ENCODE results near the gene KLHL17. TPM values are rescaled to one million over a fixed set of nuclear protein-coding genes. Genes with fewer than 3 reads are reported as not detected.

The KLHL17 gene
- polyA plus RNA-seq, 1 experiment, result 14.7 TPM

DNA sequence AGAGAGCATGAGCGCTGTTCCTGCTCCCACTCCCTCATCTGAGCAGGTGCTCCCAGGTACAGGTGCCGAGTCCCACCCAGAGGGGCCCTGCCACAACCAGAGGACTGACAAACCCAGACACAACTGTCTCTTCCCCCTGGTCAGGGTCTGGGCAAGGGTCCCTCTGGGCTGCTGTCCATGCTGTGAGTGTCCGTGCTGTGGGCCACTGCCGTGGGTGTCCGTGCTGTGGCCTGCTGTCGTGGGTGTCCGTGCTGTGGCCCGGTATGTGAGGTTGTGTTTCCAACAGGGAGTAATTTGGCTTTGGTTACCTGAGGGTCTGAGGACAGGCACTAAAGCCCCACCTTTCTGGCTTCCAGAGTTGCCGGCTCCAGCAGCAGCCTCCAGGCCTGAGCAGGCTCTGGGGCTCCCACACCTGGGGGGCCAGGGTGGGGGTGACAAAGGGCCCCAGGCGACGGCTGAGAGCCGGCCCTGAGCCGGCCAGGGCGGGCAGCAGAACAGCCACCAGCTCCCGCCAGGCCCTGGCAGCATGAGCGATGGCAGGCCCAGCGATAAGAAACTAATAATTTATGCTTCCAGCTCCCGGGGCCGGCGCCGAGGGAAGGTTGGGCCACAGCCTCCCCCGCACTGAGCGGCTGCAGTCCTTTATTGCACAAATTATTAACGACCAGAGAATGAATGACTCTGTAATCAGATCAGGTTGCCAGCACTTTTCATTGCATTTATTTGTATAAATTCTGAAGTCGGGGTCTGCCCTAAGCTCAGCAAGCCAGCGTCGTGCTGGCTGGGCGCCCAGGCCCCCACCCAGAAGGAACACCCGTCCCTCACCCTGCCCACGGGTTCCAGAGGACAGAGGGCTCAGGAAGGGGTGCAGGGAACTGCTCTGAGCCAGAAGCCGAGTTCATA is 44.0 kb upstream of the KLHL17 start:
- ChIA-PET CTCF (interaction anchor here (0.8 to 1.1 kb wide), 3 partner anchors 11 to 86 kb away, joined by 3 read pairs; no protein-coding TSS in a partner anchor), POLR2A (no interaction called here)
- H3K27me3 ChIP-seq (ENCODE audit: control insufficient read depth, insufficient read depth, low read length), result no peaks in the 10 kb centered on the region; the same call in 1 of the 2 replicates
- no peaks in the 10 kb centered on the region for H3K36me3 ChIP-seq (ENCODE audit: control insufficient read depth, insufficient read depth, low read length)
- TF ChIP-seq, protein P1, sequence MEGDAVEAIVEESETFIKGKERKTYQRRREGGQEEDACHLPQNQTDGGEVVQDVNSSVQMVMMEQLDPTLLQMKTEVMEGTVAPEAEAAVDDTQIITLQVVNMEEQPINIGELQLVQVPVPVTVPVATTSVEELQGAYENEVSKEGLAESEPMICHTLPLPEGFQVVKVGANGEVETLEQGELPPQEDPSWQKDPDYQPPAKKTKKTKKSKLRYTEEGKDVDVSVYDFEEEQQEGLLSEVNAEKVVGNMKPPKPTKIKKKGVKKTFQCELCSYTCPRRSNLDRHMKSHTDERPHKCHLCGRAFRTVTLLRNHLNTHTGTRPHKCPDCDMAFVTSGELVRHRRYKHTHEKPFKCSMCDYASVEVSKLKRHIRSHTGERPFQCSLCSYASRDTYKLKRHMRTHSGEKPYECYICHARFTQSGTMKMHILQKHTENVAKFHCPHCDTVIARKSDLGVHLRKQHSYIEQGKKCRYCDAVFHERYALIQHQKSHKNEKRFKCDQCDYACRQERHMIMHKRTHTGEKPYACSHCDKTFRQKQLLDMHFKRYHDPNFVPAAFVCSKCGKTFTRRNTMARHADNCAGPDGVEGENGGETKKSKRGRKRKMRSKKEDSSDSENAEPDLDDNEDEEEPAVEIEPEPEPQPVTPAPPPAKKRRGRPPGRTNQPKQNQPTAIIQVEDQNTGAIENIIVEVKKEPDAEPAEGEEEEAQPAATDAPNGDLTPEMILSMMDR (IDR thresholded peaks at IDR 0.05; ENCODE audit: insufficient read depth, low read depth, low read length), result no peak
- no peak overlapping the region for H3K4me3 ChIP-seq (ENCODE audit: low read depth, low read length)
- no peak for DNase-seq (ENCODE audit: low read depth)

DNA sequence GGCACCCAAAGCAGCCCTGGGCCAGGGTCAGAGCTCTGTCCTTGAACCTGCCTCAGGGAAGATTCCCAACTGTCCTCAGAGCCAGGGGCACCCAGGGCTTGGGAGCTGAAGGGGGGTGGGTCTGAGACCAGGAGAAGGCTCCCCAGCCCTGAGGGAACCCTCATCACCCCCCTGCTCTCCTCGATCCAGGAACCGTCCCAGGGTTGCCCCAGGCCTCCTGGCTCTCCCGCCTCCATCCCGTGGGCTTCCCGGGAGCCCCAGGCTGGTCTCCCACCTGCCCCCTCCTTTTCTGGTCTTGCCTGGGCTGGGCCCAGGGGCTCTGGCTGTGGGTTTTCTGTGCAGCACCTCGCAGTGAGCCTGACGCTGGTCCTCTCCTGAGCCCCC is 43.3 kb upstream of the KLHL17 start:
- Histone ChIP-seq H3K4me3 (ENCODE audit: low read depth, low read length) (no peak overlapping the region), H3K36me3 (ENCODE audit: control insufficient read depth, insufficient read depth, low read length) (no peaks in the 10 kb centered on the region), H3K27me3 (ENCODE audit: control insufficient read depth, insufficient read depth, low read length) (no peaks in the 10 kb centered on the region; the same call in 1 of the 2 replicates)
- ChIA-PET CTCF (interaction anchor here (0.8 to 1.1 kb wide), 3 partner anchors 11 to 85 kb away, joined by 3 read pairs; no protein-coding TSS in a partner anchor), POLR2A (no interaction called here)
- no peak for DNase-seq (ENCODE audit: low read depth)
- TF ChIP-seq, protein P1 (IDR thresholded peaks at IDR 0.05; ENCODE audit: insufficient read depth, low read depth, low read length), result no peak

DNA sequence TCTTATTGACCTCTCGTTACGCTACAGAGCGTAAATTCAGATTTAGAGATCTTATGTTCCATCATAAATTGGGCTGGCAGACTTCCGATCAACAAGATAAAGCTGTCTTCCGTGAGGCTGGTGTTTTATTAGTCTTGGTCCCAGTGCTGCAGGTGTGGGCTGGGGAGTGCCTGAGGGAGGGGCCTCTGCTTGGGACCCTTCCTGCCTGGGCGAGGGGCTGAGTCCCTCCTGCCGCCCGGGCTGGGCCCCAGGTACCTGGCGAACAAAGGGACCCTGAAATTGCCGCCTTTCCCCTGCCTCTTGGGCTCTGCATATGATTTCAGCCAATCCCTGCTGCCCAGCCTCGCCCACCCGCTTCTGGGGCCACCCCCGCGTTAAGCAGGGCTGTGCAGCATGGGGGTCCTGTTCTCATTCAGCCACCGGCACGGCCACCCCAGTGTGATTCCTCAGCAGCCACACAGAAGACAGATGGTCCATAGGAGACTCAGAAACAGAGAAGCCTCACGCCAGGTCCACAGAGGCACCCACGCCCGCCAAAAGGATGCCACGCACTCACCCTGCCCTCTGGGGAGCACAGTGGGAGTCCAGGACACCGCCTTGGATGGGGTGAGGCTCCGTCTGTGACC is 42.8 kb upstream of the KLHL17 start:
- ChIA-PET POLR2A (no interaction called here), CTCF (no interaction called here)
- H3K4me3 ChIP-seq (ENCODE audit: low read depth, low read length), result no peak overlapping the region
- TF ChIP-seq, protein P1 (IDR thresholded peaks at IDR 0.05; ENCODE audit: insufficient read depth, low read depth, low read length), result no peak
- H3K36me3 ChIP-seq (ENCODE audit: control insufficient read depth, insufficient read depth, low read length), result no peaks in the 10 kb centered on the region
- H3K27me3 ChIP-seq (ENCODE audit: control insufficient read depth, insufficient read depth, low read length), result no peaks in the 10 kb centered on the region; the same call in 1 of the 2 replicates
- no peak for DNase-seq (ENCODE audit: low read depth)

DNA sequence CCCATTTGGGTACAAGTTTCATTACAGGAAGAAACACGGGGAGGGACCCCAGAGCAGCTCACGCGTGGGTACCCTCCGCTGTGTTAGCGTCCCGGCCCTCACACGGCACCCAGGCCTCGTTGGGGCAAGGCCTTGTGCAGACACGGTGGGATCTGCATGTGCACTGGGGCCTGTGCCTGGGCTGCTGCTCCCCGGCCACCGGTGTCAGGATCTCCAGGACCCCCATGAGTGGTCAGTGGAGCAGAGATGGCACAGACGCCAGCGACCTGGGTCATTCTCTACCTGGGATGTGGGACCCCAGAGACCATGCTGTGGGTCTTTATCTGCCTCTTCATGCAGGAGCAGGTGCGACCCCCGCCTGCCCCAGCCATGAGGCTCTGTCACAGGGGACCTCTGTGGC is 42.0 kb upstream of the KLHL17 start:
- no peak overlapping the region for H3K4me3 ChIP-seq (ENCODE audit: low read depth, low read length)
- no peak for DNase-seq (ENCODE audit: low read depth)
- TF ChIP-seq, protein P1 (IDR thresholded peaks at IDR 0.05; ENCODE audit: insufficient read depth, low read depth, low read length), result no peak
- H3K27me3 ChIP-seq (ENCODE audit: control insufficient read depth, insufficient read depth, low read length), result no peaks in the 10 kb centered on the region; the same call in 1 of the 2 replicates
- POLR2A ChIA-PET, result no interaction called here
- CTCF ChIA-PET, result no interaction called here
- H3K36me3 ChIP-seq (ENCODE audit: control insufficient read depth, insufficient read depth, low read length), result no peaks in the 10 kb centered on the region; the same call in 1 of the 2 replicates

DNA sequence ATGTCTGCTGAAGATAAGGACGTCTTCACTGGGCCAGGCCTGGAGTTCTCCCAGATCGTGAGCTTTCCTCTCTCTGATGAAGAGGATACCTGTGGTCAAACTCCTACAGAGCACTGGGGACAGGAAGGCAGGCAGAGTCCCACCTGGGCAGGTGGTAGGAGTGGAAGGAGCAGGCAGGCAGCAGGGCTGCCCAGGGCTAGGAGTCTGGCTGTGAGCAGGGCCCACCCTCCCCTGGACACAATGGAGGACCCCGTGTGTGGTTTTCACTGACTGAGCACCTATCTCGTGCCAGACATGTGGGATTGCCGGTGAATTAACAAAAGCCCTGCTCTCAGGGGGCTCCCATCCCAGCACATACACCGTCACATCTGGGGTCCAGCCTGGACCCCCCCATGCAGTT is 41.5 kb upstream of the KLHL17 start:
- TF ChIP-seq, protein P1 (IDR thresholded peaks at IDR 0.05; ENCODE audit: insufficient read depth, low read depth, low read length), result no peak
- DNase-seq (ENCODE audit: low read depth), result no peak
- CTCF ChIA-PET, result interaction anchor here (1.0 kb wide), 1 partner anchor 14 kb away, joined by 5 read pairs; no protein-coding TSS in a partner anchor
- Histone ChIP-seq H3K4me3 (ENCODE audit: low read depth, low read length) (no peak overlapping the region), H3K36me3 (ENCODE audit: control insufficient read depth, insufficient read depth, low read length) (no peaks in the 10 kb centered on the region; the same call in 1 of the 2 replicates), H3K27me3 (ENCODE audit: control insufficient read depth, insufficient read depth, low read length) (no peaks in the 10 kb centered on the region; the same call in 1 of the 2 replicates)
- POLR2A ChIA-PET, result no interaction called here
